HG02943 (cell line): ENCODE data around the gene ME3.
"Not testable (repeated sequence)": the region's sequence is repeated elsewhere in the genome, so short reads cannot be mapped to it uniquely, and the experiment has no call there.

Source experiments
- ATAC-seq: cut with Tn5 transposase; IDR thresholded peaks from one replicate; pipeline ENCODE4 v1.9.1; 2021; ENCODE audit warnings: mild to moderate bottlenecking, low read depth, moderate library complexity; ENCODE audit not compliant: unreplicated experiment

Gene ME3

DNA sequence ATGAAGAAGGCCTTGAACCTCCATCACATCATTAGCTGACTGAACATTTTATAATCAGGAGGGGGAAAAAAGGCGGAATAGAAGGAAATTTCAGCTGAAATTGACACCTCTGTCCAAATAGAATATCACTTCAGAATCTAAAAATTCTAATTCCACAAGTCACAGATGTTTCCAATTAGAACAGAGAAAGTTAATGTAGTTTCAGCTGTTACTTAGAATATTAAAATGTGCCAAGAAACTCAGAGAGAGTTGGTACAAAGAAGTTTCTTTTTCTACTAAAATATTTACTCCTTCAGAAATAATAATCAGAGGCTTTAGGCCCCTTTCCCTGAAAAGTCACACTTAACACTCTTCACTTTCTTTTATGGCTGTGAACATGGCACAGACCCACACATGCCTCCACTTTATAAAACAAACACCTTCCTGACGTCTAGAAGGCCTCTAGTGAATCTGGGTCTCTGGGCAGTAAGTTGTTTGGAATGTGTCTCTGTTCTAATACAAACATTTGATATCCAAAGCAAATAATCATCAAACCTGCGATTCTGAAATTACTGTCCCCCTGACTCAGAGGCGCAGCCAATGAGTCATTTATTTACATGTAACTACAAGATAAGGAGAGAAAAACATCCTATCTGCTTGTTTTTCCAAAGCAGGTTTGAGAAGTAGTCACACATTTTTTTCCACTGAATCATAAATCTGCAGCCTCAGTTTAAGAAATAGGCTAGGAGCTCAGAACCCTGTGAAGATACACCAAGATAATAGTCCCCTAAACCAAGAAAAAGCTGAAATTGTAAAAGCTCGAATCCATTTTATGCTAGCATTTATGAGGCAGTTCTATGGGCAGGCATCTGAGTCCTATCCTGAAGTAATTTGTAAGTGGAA, 148.4 kb downstream of the ME3 start:
- ATAC-seq: no peak

DNA sequence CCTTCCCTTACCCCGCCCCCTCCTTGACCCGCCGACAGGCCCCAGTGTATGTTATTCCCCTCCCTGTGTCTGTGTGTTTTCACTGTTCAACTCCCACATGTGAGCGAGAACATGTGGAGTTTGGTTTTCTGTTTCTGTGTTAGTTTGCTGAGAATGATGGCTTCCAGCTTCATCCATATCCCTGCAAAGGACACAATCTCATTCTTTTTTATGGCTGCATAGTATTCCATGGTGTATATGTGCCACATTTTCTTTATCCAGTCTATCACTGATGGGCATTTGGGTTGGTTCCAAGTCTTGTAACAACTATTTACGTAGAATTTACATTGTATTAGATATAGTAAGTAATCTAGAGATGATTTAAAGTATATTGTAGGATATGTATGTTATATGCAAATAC, 149.9 kb downstream of the ME3 start:
- ATAC-seq: not testable (repeated sequence)

DNA sequence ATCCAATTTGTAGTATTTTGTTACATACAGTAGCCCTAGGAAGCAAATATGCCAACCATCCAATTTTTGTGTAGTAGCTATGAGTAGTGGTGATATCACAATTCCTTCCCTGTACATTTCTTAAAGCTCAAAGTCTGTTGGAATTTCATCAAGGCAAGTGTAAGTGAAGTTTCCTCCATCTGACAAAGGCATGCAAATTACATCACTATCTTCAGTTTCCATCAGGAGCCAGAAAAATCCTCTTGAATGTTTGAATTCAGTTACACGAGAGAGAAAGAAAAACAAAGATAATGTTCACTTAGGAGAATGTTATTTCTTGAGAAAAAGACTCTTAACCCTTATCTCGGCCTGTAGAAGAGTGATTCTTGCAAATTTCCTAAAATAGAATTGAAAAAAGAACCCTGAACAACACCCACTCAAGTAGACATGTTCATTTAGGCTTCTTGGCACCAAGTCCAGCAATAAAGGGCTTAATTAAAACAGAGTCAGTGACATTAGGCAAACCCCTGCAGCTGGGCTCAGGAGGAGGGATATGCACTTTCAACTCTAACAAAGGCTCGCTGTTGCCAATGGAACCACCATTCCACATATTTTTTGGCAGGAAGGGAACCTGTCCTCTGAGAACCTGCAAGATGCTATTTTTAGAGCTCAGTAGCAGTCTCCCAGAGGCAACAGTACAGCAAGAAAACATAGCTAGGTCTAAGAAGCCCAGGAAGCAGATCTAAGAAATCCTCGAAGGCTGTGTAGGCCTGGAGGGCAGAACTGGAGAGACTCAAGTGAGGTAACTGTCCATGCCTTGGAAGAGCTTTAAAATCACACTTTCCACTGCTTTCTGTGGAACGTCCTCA, 153.1 kb downstream of the ME3 start:
- ATAC-seq: no peak

DNA sequence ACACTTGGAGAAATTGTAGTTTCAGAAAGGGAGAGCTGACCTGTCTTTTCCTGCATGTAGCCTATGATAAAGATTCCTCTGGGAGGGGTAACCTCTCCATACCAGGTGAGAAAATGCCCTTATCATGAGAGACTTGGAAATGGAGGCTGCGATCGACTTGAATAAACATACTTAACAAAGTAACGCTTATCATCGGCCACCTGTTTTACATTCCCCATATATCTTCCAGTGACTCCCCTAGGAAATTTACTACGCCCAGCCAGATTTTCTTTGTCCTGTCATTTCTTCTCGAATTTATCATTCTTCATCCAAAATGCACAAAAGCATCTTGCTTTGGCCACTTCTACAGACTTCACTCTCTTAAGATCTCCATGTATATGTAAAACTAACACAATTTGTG, 154.2 kb downstream of the ME3 start:
- ATAC-seq: no peak

DNA sequence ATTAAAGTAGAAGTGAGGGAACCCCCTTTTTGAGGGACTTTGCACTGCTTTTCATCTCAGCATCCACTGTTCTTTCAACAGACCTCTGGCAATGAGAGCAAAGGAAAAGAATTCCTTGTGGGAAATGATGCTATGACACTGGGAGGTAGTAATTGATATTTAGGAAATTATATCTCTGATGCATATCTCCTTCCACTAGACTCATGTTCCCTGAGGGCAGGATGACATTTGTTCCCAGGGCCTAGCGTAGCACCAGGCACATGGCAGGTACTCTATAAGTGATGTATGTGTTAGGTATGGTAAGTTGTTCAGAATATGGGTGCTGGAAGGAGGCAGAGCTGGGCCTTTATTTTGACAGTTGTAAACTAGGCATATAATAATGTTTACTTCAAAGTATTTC, 154.9 kb downstream of the ME3 start:
- no peak for ATAC-seq

DNA sequence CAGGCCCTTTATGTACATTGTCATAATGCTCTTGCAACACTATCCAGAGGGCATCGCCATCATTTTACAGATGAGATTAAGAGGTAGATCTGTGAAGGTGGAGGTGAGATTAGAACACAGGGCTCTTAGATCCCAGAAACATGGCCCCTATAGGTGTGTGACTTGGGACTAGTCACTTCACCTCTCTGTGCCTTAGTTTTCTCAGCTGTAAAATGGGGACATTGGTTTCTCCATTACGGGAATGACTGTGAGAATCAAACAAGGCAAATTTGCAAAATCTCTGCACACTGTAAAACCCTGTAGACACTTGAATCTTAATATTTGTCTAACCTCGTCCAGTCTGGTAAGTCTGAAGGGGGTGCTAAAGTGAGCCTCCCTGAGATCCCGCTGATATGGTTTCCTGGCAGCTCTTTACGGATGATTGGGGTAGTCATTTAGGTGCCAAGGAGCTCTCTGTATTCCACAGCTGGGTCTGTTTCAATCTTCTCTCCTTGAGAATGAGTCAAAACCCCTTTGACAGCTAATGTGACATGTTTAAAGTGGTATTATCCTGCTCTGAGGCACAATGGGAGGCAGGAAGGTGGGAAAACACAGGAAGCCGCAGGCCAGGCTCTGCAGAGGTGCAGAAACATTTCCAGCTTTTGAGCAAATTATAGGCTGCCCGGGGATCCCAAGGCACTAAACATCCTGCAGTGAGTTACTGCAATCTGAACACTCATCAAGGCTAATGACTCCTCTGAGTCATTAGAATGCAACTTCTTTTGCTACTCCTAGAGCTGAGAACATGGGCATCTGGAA, 156.9 kb downstream of the ME3 start:
- no peak for ATAC-seq

DNA sequence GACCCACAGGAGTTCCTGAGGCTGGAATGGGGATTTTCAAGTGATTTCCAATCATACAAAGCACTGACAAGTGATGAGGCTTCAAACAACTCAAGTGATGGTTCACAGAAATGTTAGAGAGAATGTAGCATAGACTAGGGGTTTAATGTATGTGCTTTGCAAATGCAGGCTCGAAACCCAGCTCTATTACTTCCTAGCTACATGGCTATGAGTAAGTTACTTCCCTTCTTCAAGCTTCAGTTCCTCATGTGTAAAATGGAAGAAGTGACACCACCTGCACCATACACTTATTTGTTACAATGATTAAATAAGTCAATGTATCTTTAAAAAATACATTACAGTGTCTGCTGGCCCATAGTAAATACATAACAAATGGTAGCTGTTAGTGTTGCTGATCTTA, 158.0 kb downstream of the ME3 start:
- no peak for ATAC-seq

DNA sequence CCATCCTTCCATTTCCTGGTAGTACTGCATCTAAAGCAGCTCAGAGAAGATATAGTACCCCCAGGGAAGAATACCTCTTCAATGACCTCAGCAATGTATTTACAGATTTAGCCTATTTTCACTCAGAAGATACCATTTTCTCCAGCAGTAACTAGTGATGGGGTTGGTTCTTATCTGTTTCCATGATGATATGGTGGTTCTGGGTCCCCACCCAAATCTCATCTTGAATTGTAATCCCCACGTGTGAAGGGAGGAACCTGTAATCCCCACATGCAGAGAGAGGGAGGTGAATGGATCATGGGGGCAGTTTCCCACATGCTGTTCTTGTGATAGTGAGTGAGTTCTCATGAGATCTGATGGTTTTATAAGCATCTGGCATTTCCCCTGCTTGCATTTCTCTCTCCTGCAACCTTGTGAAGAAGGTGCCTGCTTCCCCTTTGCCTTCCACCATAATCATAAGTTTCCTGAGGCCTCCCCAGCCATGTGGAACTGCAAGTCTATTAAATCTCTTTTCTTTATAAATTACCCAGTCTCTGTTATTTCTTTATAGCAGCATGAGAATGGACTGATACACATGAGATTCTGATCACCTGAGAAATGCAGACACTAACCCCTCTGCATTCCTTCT, 158.6 kb downstream of the ME3 start:
- no peak for ATAC-seq

DNA sequence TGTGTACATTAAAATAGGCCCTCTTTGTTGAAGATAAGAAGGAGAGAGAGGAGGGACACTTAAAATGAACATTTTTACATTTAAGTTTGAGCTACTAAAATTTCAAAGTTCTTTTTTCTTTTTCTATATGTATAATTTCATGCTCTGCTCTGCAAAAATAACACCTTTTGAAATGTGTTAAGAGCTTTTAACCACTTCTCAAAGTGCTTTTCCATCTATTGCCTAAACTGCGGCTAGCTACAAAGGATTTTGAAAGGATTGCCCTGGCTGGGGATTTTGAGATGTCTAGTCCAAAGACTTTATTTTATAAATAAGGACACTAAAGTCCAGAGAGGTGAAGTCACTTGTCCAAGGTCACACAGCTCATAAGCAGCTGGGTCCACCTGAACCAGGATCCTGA, 159.3 kb downstream of the ME3 start:
- no peak for ATAC-seq

DNA sequence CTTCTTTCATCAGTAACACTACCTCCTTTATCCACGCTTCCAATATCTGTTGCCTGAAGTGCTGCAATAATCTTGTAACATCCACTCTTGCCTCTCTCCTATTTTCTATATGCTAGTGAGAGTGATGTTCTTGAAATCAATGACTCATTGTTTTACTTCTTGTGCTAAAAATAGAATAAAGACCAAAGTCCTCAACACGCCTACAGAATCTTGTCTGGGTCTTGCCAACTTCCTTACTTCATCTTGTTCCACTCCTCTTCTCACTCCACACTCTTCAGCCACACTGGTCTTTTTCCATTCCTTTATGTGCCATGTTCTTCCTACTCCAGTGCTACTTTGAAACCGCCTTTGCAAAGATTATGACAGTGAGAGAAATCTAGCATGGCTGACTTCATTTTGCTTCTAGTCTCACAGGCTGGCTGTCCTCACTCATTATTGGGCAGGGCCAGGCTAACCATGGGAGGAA, 161.3 kb downstream of the ME3 start:
- no peak for ATAC-seq

DNA sequence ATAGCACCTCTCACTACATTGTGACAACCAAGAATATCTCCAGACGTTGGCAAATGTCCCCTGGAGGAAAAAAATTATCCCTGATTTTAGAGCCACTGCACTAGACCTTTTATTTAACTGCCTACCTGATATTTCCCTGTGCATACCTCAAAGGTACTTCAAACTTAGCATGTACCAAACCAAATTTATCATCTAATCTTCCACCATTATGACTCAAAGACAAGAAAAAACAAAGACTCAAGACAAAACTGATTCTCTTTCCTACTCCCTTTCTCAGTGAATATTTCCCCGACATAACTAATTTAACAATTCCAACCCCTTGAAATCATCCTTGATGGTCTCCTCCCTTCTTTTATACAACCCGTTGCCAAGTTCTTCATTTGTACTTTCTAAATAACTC, 161.7 kb downstream of the ME3 start:
- no peak for ATAC-seq

DNA sequence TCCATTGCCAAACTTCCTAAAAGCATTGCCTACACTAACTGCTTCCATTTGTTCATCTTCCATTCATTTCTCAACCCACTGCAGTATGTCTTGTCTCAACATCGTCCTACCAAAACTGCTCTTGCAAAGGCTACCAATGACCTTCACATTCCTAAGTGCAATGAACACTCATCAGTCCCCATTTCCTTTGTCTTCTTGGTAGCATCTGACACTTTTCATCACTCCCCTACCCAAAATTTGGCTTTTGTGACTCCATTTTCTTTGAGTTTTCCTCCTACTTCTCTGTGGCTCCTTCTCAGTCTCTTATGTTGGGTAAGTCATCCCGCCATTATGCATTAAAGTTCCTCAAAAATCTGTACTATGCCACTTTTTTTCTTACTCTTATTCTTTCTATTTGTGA, 162.3 kb downstream of the ME3 start:
- no peak for ATAC-seq

DNA sequence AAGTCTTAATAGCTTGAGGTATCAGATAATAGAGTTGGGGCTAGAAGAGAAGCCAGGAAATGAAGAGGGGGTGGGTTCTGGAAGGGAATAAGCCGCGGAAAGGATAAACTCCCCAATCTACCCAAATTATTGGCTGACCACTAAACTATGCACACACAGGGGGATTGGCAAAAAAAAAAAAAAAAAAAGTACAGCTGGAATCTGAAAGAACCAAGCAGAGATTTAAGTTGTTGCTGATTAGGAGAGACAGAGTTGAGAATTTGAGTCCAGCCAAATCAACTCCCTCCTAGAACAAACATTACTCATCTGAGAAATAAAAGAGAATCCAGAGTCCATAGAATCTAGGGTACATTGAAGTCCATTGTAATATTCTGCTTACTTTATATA, 162.8 kb downstream of the ME3 start:
- no peak for ATAC-seq

DNA sequence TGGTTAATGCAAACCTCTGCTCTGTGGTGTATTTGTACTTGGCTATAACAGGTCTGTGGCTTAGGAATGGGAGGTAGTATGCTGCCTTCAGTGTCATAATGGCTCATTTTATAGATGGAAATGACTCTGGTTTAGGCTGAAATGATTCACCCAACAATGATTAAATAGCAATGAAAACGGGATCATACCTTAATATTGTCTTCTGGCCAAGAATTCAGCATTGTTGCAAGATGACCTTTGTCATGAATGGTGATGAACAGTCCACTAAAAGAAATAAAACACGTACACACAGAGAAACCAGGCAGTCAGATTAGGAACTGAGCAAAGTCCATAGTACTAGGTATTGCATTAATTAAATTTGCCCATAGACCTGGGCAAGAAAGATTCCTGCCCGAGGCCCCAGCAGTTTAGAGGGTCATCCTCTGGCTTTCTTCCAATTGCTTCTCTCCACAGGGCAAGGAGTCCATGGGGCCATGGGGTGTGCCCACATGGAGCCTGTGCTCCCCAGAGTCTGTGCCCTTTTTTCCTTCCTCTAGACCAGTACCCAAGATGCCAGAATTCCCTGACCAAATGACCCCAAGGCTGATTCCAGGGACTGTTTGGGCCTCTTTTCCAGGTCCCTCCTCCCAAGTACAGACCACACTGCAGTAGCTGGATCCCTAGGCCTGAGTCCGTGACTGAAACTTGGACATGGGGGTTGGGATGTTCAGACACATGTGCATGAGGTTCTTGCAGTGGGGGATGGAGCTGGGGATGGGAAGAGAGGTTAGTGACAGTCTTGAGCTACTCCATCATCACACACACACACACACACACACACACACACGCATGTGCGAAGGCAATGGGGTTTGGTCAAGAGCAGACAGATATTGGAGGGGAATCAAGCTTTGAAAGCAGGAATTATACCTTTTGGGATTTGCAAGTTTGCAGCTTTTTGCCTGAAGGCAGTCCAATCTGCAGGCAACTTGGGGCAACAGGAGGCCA, 163.5 kb downstream of the ME3 start:
- ATAC-seq: no peak

DNA sequence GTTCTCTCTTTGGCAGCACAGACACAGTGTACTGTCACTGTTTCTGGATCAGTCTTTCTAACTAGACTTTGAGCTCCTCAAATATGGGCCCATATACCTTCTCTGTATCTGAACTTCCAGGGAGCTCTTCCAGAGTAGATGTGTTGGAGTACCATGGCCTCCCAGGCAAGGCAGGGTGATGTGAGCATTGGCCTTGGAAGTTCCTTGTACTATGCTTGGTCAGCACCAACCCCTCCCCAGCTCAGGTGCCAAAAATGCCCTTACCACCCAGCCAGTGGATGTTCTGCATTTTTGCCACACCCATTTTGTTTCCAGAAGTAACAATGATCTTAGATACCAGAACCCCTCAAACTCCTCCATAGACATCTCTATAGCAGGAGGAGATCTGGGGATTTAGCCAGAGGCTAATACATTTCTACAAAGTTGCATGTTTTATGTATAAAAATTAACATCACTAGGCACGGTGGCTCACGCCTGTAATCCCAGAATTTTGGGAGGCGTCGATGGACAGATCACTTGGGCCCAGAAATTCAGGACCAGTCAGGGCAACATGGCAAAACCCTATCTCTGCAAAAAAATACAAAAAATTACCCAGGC, 165.1 kb downstream of the ME3 start:
- ATAC-seq: no peak

DNA sequence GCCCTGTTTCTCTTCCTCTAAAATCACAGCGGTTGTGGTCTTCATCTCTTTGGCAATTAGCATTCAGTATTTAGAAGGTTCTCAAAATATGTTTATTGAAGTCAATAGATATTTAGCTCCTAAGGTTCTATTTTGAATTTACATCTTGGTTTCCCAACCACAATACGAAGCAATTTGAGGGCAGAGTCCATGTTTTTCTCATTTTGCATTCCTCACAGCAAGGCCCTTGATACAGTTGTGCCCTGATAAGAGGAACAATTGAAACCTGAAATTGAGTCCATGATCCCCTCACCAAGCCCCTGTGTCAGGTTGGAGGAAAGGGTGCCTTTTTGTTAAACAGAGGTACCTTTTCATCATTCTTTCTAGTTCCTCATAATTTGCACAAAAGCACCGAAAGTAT, 166.2 kb downstream of the ME3 start:
- no peak for ATAC-seq

DNA sequence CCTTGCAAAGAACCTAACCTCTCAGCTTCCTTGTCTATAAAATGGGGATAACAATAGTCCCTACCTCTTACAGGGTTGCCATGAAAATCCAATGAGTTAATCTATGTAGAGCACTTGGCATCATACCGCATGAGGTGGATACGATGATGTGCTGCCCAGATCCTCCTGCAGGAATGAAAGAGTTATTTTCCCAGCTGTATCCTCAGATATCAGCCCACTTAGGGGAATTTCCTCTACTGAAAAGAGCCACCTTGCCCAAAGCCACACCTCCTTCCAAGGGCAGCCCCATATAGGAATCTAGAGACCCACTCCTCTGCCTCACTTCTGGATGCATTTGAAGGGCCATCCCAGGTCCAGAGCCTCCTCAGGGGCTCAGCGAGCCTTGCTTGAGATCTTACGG, 169.3 kb downstream of the ME3 start:
- no peak for ATAC-seq

DNA sequence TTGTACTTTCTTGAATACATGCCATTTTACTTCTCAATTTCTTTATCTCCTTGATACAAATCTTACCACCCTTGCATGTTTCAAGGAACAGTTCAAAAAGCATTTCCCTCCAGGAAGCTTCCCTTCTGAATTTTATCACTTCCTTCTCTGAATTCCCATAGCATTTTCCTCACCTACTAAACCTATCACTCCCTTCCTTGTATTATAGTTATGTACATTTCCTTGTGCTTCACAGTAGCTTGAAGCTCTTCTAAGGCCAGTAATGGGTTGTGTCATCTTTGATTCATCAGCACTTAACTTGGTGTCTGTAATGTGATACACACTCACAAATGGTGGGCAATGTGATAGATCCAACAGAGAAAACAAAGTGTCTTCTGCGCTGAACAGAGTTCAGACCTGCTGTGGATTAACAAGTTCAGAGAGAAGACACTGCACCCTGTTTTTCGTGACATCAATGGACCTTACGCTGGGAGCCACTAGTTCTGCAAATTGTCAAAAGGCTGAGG, 170.2 kb downstream of the ME3 start:
- ATAC-seq: no peak
